ENCODE results near the gene ZDHHC21. TPM values are rescaled to one million over a fixed set of nuclear protein-coding genes. Genes with fewer than 3 reads are reported as not detected.

Gene ZDHHC21
- total RNA-seq, 1 experiment from 2014 or later = 9.0 TPM

DNA sequence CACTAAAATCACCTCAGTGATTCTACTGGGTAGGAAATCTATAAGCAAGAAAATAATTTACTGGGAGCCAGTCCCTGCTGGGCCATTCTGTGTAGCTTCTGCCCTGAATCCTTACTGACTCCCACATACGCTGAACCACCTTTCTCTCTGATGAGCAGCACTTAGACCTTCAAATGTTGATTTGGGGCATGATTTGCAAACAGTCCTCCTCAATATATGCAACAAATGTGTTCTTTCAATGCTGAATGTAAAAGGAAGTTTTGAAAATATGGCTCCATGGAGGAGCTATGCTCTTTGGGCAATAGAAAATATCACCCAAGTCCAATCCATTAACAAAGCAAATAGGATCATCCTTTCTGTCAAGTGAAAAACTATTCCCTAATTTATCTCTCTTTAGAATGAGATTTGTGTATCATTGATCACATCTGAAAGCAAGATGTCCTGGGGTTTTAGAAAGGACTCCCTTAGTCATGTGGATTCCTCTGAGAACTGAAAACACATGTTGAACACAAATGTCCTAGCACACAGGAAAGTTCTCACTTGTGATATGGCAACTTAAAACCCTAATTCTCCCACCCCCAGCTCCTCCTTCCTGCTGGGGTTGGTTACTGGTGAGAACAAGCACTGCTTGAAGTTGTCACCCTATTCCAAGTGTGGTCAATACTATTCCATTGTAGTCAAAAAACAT, 38.2 kb upstream of the ZDHHC21 start:
- Histone ChIP-seq H4K8ac (replicated peaks; ENCODE audit: insufficient read length, low read depth, low read length) (no peak overlapping the region), H2BK120ac (ENCODE audit: low read depth, low read length, poor library complexity, severe bottlenecking) (no peak overlapping the region), H3K9me3 (ENCODE audit: control insufficient read depth, low read depth, low read length) (no peaks in the 10 kb centered on the region), H3K79me2 (ENCODE audit: insufficient read depth, low read length) (no peaks in the 10 kb centered on the region), H3K4me1 (ENCODE audit: insufficient read depth, low read length) (no peaks in the 10 kb centered on the region), H3T11ph (ENCODE audit: low read length) (no peak overlapping the region), H4K91ac (ENCODE audit: insufficient read length, low read depth, low read length) (no peak overlapping the region), H2BK20ac (ENCODE audit: low read depth, low read length, poor library complexity, severe bottlenecking) (no peak overlapping the region), H2BK5ac (ENCODE audit: insufficient read length, low read length) (no peak overlapping the region), H2BK12ac (ENCODE audit: insufficient read length, low read depth, low read length) (no peak overlapping the region), H3K27me3 (ENCODE audit: insufficient read depth, low read length) (no peaks in the 10 kb centered on the region; the same call in 1 of the 2 replicates), H2AFZ (ENCODE audit: low read length) (no peak overlapping the region), H3K23me2 (ENCODE audit: insufficient read length, low read depth, low read length, poor library complexity, severe bottlenecking) (no peaks in the 10 kb centered on the region), H3K27ac (ENCODE audit: insufficient read length, low read depth, low read length) (no peak overlapping the region), H3K56ac (ENCODE audit: insufficient read length, low read depth, low read length) (no peak overlapping the region), H3K4me2 (ENCODE audit: insufficient read depth, insufficient read length, low read length) (no peak overlapping the region), H4K5ac (ENCODE audit: insufficient read length, low read depth, low read length) (no peak overlapping the region), H3K14ac (ENCODE audit: insufficient read depth, low read length) (no peak overlapping the region), H3K23ac (ENCODE audit: insufficient read length, low read depth, low read length) (no peak overlapping the region), H2AK5ac (ENCODE audit: insufficient read length, low read length) (no peak overlapping the region), H4K20me1 (ENCODE audit: control insufficient read depth, insufficient read depth, insufficient read length) (no peaks in the 10 kb centered on the region), H3K18ac (ENCODE audit: insufficient read length, low read depth, low read length) (no peak overlapping the region), H3K9ac (ENCODE audit: extremely low read depth, insufficient read length, low read length) (no peak overlapping the region), H2BK15ac (ENCODE audit: low read depth, low read length) (no peak overlapping the region), H3K4ac (ENCODE audit: low read depth, low read length) (no peak overlapping the region), H3K79me1 (ENCODE audit: insufficient read depth, low read depth, low read length, poor library complexity, severe bottlenecking) (no peaks in the 10 kb centered on the region)
- no peaks in the 10 kb centered on the region for H3K4me1 Mint-ChIP-seq
- no peaks in the 10 kb centered on the region for H3K9me3 Mint-ChIP-seq
- peaks cover 29% of the 10 kb centered on the region for H3K27me3 Mint-ChIP-seq (ENCODE audit: low read depth)
- TF ChIP-seq, protein P1, sequence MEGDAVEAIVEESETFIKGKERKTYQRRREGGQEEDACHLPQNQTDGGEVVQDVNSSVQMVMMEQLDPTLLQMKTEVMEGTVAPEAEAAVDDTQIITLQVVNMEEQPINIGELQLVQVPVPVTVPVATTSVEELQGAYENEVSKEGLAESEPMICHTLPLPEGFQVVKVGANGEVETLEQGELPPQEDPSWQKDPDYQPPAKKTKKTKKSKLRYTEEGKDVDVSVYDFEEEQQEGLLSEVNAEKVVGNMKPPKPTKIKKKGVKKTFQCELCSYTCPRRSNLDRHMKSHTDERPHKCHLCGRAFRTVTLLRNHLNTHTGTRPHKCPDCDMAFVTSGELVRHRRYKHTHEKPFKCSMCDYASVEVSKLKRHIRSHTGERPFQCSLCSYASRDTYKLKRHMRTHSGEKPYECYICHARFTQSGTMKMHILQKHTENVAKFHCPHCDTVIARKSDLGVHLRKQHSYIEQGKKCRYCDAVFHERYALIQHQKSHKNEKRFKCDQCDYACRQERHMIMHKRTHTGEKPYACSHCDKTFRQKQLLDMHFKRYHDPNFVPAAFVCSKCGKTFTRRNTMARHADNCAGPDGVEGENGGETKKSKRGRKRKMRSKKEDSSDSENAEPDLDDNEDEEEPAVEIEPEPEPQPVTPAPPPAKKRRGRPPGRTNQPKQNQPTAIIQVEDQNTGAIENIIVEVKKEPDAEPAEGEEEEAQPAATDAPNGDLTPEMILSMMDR (conservative IDR thresholded peaks at IDR 0.05) = no peak
- no peak for DNase-seq
- H3K27ac Mint-ChIP-seq = no peak overlapping the region
- no peak overlapping the region for H3K4me3 Mint-ChIP-seq
- WGBS (ENCODE audit: extremely low coverage, insufficient read length, low lambda C conversion rate) = no CpG with 5 or more reads among the region's 1 CpG
- no peaks in the 10 kb centered on the region for H3K36me3 Mint-ChIP-seq (ENCODE audit: insufficient read depth in 1 of 3, low read depth in 3 of 3)
